ENCODE measurements around the gene PTPRD.

DNA sequence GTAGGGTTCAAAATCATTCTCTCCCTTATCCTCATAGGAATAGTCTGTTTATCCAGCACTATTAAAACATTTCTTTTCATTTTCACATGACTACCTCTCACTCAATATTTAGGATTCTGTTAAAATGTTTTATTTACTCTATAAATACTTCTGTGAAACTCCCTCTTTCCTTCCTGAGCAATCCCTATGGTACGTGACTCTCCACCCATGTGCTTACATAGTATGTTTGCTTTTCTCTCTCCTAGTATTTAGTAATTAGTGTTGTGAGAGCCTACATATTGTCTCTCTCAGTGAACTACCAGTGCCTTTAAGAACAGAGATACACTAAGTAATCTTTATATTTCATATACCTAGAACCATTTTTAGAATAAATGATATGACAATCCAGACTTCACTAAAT lies 46.0 kb downstream of the PTPRD start:
- TF ChIP-seq, protein P1, sequence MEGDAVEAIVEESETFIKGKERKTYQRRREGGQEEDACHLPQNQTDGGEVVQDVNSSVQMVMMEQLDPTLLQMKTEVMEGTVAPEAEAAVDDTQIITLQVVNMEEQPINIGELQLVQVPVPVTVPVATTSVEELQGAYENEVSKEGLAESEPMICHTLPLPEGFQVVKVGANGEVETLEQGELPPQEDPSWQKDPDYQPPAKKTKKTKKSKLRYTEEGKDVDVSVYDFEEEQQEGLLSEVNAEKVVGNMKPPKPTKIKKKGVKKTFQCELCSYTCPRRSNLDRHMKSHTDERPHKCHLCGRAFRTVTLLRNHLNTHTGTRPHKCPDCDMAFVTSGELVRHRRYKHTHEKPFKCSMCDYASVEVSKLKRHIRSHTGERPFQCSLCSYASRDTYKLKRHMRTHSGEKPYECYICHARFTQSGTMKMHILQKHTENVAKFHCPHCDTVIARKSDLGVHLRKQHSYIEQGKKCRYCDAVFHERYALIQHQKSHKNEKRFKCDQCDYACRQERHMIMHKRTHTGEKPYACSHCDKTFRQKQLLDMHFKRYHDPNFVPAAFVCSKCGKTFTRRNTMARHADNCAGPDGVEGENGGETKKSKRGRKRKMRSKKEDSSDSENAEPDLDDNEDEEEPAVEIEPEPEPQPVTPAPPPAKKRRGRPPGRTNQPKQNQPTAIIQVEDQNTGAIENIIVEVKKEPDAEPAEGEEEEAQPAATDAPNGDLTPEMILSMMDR (conservative IDR thresholded peaks at IDR 0.05; ENCODE audit: low read depth in 2 of 2) = no peak
- no peak for TF ChIP-seq EZH2 (IDR thresholded peaks at IDR 0.05; ENCODE audit: low read depth, unreplicated experiment)
- no peak for TF ChIP-seq EZH2phosphoT487 (IDR thresholded peaks at IDR 0.05; ENCODE audit: unreplicated experiment)
- no peak for TF ChIP-seq POLR2AphosphoS5 (IDR thresholded peaks at IDR 0.05; ENCODE audit: low read depth)
- TF ChIP-seq, protein P2, sequence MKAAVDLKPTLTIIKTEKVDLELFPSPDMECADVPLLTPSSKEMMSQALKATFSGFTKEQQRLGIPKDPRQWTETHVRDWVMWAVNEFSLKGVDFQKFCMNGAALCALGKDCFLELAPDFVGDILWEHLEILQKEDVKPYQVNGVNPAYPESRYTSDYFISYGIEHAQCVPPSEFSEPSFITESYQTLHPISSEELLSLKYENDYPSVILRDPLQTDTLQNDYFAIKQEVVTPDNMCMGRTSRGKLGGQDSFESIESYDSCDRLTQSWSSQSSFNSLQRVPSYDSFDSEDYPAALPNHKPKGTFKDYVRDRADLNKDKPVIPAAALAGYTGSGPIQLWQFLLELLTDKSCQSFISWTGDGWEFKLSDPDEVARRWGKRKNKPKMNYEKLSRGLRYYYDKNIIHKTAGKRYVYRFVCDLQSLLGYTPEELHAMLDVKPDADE (IDR thresholded peaks at IDR 0.05) = no peak
- TF ChIP-seq, protein P3, sequence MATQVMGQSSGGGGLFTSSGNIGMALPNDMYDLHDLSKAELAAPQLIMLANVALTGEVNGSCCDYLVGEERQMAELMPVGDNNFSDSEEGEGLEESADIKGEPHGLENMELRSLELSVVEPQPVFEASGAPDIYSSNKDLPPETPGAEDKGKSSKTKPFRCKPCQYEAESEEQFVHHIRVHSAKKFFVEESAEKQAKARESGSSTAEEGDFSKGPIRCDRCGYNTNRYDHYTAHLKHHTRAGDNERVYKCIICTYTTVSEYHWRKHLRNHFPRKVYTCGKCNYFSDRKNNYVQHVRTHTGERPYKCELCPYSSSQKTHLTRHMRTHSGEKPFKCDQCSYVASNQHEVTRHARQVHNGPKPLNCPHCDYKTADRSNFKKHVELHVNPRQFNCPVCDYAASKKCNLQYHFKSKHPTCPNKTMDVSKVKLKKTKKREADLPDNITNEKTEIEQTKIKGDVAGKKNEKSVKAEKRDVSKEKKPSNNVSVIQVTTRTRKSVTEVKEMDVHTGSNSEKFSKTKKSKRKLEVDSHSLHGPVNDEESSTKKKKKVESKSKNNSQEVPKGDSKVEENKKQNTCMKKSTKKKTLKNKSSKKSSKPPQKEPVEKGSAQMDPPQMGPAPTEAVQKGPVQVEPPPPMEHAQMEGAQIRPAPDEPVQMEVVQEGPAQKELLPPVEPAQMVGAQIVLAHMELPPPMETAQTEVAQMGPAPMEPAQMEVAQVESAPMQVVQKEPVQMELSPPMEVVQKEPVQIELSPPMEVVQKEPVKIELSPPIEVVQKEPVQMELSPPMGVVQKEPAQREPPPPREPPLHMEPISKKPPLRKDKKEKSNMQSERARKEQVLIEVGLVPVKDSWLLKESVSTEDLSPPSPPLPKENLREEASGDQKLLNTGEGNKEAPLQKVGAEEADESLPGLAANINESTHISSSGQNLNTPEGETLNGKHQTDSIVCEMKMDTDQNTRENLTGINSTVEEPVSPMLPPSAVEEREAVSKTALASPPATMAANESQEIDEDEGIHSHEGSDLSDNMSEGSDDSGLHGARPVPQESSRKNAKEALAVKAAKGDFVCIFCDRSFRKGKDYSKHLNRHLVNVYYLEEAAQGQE (IDR thresholded peaks at IDR 0.05; ENCODE audit: unreplicated experiment) = no peak
- TF ChIP-seq STAT1 (IDR thresholded peaks at IDR 0.05; ENCODE audit: unreplicated experiment) = no peak
- no peak for TF ChIP-seq CREB1 (CRISPR knock-in tag; IDR thresholded peaks at IDR 0.05; ENCODE audit: low read depth)
- TF ChIP-seq JUNB (IDR thresholded peaks at IDR 0.05; ENCODE audit: unreplicated experiment) = no peak
- no peak for TF ChIP-seq NANOG (IDR thresholded peaks at IDR 0.05; ENCODE audit: borderline replicate concordance)
- no peak for TF ChIP-seq ZNF331 (CRISPR knock-in tag; IDR thresholded peaks at IDR 0.05; ENCODE audit: low read depth)
- TF ChIP-seq ZNF114 (CRISPR knock-in tag; IDR thresholded peaks at IDR 0.05) = no peak
